Fibroblast of upper back skin (primary cell): Measurements from ENCODE around the gene AGBL4.
"Not testable (repeated sequence)": the region's sequence is repeated elsewhere in the genome, so short reads cannot be mapped to it uniquely, and the experiment has no call there.

Experiments
- DNase-seq: peaks from one replicate; pipeline ENCODE4 v3.0.0-alpha.2; 2013

The AGBL4 gene

DNA sequence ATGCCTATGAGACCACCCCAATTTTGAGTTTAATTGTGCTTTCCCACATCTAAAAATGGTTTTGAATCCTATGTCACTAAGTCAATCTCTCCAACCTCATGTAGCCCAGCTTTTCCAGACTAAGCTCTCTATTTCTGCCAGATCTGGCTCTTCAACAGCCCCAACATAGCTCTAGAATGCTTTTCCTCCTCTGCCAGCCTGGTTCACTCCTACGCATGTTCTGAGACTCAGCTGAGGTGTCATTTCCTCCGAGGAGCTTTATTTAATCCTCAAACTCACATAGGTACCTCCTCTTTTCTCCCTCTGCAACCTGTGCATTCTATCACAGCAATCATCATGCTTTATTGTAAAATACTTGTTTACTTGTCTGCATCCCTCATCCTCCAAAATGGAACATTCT lies 729.2 kb downstream of the AGBL4 start:
- DNase-seq, result no peak

DNA sequence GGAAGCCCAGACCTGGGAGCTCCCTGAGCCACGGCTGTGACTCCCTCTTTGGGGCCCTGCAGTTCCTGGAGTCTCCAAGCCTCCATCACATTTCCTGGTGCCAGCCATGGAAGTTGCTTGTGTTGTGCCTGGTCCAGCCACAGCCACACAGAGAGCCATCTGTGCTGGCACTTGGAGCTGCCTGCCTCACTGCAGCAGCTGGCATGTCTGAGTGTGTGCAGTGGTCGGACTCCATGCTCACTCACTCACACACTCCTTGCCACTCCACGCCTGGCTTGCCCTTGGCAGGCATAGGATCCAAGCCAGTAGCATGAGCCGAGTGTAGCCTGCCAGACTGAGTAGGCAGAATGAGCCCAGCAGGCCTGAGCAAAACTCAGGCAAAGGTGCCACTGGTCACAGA lies 730.7 kb downstream of the AGBL4 start:
- DNase-seq, result no peak

DNA sequence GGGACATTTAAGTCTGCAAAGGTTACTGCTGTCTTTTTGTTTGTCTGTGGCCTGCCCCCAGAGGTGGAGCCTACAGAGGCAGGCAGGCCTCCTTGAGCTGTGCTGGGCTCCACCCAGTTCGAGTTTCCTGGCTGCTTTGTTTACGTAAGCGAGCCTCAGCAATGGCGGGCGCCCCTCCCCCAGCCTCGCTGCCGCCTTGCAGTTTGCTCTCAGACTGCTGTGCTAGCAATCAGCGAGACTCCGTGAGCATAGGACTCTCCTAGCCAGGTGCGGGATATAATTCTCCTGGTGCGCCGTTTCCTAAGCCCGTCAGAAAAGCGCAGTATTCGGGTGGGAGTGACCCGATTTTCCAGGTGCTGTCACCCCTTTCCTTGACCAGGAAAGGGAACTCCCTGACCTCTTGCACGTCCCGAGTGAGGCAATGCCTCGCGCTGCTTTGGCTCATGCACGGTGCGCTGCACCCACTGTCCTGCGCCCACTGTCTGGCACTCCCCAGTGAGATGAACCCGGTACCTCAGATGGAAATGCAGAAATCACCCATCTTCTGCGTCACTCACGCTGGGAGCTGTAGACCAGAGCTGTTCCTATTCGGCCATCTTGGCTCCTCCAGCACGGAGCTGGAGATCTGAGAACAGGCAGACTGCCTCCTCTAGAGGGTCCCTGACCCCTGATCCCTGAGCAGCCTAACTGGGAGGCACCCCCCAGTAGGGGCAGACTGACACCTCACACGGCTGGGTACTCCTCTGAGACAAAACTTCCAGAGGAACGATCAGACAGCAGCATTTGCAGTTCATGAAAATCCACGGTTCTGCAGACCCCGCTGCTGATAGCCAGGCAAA lies 766.3 kb downstream of the AGBL4 start:
- not testable (repeated sequence) for DNase-seq

DNA sequence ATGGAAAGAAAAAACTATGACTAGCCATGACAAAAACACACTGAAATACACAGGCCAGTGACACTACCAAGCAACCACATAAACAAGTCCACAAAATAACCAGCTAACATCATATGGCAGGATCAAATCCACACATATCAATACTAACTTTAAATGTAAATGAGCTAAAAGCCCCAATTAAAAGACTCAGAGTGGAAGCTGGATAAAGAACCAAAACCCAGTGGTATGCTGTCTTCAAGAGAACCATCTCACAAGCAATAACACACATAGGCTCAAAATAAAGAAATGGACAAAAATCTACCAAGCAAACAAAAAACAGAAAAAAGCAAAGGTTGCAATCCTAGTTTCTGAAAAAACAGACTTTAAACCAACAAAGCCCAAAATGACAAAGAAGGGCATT lies 770.8 kb downstream of the AGBL4 start:
- no peak for DNase-seq

DNA sequence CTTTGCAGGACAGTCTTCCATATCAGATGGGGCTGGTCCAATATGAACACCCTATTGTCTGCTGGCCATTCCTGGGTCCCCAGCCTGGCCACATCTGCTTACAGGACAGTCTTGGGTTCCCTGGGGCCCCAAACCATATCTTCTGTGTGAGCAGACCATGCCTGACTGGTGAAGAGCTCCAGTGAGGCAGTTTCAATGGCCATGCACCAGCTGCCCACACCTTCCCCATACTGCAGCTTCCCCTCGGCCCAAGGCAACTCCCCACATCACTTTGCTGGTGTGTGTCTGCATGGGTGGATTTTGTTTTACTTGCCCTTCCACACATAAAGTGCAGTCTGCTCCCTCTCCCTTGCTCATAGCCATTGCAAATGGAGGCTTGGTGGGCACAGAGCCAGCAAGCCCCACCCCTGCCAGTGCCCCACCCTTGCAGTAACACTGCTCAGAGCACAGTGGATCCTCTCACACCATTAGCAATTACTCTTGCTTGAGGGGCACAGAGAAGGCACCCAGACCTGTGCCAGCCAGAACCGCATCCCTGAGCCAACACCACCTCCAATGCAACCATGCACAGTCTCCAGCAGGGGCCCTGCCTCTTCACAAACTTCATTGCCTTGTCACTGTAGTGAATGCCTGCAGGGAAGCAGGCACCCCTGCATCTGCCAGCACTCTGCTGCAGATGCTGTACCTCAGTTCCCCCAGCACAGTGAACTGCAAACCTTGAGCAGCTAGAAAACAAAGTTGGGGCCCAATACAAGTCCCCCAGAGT lies 772.6 kb downstream of the AGBL4 start:
- no peak for DNase-seq

DNA sequence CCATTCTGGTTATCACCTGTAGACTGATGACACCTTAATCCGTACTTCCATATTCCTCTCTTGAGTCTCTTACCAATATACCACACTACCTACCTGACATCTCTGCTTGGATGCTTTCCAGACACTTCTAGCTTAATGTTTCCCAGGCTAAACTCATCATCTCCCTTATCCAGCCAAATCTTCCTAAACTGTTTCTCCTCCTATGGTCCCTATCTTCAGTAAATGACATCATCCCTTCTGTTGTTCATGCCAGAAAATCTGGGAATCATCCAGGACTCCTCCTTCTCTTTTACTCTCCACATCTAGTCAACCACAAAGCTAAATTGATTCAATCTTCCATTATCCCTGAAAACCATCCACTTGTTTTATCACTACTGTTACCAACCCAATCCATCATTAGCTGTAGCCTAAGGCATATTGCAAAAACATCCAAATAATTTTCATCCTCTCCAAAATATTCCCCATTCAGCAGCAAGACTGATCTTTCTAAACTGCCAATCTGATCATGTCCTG lies 783.0 kb downstream of the AGBL4 start:
- DNase-seq, result peak; percentile 1

DNA sequence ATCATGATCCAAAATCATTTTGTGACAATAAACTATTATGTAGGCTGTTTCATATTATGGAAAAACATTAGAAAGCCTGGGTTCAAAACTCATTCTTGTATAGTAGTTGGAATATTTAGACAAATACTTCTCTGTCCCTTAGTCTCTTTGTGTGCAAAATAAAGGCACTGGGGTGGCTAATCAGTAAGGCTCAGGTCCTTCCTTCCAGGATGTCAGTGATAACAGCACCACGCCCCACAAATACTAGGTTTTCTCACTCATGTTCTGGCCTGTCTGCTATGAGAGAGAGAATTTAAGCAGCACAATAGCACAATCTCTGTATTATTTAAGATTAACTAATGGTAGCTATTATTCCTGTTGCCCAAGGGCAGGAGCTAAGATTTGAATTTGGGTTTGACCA lies 788.8 kb downstream of the AGBL4 start:
- DNase-seq, result no peak

DNA sequence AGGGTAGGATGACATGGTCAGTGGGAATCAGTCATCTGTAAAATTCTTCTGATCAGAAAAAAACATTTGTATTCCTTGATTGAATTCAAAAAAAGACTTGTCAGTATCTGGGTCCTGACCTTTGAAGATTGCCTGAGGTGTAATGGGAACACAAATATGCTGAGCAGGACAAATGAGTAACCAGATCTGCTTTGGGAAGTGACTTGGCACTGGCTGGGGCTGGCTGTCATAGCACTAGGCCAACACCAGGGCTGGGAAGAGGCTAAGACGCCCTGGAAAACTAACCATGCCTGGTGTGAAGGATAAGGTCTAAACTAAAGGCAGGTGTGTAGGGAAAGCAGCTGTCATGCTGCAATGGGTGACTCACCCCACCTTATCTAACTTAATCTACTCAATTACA lies 794.2 kb downstream of the AGBL4 start:
- DNase-seq, result no peak

DNA sequence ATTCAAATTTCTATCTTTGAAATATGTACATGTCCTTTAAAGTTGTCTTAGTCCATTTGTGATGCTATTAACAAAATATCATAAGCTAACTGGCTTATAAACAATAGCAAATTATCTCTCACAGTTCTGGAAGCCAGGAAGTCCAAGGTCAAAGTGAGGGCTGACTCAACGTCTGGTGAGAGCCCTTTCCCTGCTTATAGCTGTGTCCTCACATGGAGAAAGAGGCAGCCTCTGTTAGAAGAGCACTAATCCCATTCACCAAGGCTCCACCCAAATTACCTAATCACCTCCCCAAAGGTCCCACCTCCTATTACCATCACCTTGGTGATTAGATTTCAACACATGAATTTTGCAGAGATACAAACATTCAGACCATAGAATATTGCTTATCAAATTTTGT lies 797.0 kb downstream of the AGBL4 start:
- DNase-seq, result no peak

DNA sequence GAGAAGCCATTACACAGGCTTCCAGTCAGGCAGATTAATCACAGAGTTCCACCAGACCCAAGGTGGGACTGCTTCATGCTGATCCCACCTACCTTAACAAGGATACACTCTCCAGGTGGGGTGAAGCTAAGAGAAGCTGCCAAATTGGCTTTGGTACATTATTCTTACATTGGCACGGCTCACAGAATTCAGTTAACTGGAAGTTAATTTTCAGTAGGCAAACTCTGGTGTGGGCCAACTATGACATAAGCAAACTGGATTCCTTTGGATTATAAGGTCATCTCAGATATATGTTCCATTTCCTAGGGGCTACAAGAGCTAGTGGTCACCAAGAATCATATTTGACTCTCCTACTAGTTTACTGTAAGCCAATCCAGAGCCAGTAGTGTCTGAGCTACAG lies 798.3 kb downstream of the AGBL4 start:
- DNase-seq, result no peak

DNA sequence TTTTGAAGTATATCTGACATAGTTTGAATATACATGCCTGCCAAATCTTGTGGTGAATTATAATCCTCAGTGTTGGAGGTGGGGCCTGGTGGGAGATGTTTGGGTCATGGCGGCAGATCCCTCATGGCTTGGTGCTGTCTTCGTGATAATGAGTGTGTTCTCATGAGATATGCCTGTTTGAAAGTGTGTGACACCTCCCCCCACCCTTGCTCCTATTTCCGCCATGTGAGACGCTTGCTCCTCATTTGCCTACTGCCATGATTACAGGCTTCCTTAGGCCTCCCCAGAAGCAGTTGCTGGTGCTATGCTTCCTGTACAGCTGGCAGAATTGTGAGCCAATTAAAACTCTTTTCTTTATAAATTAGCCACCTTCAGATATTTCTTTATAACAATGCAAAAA lies 810.5 kb downstream of the AGBL4 start:
- DNase-seq, result no peak

DNA sequence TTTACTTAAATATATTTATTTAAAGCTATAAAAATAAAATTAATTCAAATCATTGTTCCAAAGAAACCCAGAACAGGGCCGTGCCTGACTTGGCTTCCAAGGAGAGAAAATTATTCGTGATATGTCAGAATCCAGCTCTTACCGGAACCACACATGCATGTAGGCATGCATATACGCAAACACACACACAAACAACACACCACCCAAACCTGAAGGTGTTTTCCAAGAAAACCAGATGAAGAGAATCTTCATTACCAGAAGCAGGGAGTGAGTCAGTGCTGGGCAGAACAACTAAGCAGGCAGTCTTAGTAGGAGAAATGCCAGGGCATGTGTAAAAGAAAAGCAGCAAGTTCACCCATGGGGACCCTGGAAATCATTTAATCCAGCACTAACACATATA lies 815.0 kb downstream of the AGBL4 start:
- no peak for DNase-seq

DNA sequence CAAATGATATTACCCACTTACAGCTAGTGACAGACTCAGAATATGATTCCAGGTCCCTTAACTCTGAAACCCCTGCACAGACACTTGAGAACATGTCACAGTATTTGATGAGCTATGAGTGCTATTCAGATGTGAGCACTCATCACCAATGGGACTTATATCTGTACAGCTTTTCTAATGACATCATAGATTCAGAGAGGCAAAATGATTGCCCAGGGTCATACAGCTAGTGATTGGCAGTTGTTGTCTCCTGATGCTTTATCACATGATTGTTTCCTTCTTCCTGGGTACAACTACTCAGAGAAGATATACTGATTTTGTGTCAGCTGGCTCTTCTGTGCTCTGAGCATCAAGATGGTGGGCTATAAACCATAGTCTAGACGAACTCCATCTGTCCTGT lies 819.0 kb downstream of the AGBL4 start:
- no peak for DNase-seq

DNA sequence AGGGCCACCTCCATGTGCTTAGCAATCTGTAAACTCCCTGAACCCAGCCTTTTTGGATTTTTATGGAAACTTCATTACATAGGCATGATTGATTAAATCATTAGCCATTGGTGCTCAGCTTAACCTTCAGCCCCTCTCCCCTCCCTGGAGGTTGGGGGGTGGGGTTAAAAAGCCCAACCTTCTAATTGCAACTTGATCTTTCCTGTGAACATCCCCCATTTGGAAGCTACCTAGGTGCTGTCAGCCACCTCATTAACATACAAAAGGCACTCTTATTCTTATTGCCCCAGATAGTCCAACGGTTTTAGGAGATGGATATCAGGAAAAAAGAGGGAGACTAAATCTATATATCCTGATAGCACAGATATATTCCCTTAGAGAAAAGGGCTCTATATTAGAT lies 823.0 kb downstream of the AGBL4 start:
- DNase-seq, result no peak

DNA sequence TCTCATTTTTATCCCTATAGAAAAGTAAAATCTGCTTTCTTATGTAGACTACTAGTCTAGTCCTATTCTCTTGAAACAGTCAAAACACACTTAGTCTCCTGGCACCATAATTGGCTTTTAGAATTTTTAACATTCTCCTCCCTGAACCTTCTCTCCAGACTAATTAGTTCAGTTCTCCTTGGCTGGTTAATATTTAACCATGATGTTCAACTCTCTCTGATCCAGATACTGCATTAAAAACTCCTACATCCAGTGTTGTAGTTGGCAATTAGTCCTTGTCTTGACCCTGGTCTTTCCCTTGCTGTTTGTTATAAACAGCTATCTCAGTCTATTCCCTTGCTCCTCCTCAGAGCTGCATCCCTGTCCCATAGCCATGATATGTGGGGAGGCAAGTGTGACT lies 824.2 kb downstream of the AGBL4 start:
- no peak for DNase-seq

DNA sequence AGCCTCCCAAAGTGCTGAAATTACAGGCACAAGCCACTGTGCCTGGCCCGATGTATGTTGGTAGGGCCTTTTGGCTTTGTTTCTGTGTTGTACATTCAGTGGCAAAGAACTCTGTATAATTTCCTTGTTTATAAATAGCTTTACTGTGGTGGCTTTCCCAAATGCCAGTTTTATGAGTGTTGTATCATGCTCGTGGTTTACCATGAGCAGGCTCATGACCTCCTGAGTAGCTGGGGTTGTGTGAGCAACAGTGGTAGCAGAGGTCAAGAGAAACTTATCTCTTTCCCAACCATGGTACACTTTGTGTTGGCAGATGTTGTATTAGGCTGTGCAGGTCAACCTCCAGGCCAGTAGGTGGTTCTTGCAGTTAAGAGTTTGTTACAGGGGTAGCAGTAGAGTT lies 826.7 kb downstream of the AGBL4 start:
- DNase-seq, result peak; percentile 3

DNA sequence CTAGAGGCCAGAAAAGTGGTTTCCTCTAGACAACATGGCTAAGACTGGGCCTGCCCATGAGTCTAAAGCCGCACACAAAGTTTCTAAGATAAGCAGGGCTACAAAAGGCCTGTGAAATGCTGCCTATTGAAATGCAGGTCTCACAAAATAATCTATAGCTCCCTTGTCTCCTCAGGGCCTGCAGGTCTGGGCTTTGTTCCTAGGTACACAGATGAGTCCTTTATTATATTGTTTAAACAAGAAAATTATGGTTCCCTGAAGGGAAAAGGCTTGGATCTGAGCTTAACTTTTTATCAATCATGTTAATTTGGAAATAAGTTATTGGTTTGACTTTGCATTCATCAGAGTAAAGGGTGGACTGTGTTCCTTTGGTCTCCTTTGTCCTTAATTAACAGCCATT lies 833.6 kb downstream of the AGBL4 start:
- no peak for DNase-seq

DNA sequence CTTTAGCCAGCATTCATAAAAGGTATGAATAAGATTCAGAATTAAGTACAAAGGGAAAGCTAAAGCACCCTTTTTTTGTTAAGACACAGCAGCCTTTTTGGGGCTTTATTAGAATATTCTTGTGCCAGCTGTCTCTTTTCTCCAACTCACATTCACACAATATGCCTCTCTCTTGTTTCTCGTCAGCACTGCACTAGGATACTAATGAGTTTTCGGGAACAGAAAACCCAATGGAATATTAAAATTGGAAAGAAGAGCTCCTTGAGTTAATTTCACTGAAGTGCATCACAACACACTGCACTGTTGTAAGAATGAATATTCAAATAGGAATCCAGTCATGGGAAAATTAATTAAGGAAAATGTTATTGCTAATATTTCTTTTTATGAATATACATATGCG lies 836.7 kb downstream of the AGBL4 start:
- no peak for DNase-seq

DNA sequence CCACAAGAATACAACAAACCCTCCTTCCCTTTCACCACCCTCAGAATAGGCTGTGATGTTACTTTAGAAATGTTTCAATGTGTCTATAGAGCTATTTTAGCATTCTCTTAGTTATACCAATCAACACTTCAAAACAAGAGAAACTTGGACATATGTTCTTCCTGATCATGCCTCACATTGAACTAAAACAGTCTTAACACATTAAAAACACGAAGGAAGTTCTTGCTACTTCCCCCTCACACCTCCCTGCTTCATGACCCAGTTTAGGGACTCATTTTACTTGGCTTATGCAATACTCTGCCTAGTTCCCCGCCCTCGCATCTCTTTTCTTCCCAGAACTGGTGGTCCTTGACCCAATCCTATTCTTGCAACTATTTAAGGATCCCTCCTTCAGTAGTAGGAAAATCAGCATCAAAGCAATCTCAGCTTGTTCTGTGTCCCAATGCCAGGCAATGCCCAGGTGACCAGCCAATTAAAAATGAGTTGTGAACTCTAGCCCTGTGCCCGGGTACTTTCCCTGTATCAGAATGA lies 838.2 kb downstream of the AGBL4 start:
- DNase-seq, result no peak

DNA sequence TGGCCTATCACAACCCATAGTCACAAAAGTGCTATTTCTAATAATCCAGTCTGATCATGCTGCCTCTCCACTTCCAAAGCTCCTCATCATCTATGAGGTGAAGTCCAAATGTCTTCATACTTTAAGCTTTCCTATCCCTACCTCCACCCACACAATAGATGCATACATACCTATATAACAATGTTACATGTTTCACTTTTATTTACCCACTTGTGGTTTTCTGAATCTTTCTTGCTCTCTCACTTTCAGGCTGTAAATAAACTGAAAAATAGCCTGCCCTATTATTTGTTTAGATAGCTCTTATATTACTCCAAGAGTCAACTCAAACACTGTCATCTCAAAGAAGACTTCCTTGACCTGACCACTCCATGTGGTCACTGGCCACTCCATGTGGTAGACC lies 840.3 kb downstream of the AGBL4 start:
- DNase-seq, result no peak

DNA sequence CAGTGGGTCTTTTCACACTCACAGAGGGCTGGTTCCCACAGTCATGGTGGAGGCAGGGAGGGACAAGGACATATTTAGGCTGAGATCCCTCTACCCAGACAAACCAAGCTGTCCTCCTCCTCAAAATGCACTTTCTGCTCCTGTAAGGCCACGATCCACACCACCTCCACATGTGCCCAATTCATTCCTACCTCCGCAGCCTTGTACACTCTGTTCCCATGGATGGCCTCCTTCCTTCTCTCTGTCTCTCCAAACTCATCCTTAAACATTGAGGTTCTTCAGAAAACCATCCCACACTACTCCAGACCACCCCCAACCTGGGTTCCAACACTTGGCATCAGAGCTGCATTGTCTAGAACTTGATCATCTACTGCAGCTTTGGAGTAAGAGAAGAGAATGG lies 842.7 kb downstream of the AGBL4 start:
- no peak for DNase-seq

DNA sequence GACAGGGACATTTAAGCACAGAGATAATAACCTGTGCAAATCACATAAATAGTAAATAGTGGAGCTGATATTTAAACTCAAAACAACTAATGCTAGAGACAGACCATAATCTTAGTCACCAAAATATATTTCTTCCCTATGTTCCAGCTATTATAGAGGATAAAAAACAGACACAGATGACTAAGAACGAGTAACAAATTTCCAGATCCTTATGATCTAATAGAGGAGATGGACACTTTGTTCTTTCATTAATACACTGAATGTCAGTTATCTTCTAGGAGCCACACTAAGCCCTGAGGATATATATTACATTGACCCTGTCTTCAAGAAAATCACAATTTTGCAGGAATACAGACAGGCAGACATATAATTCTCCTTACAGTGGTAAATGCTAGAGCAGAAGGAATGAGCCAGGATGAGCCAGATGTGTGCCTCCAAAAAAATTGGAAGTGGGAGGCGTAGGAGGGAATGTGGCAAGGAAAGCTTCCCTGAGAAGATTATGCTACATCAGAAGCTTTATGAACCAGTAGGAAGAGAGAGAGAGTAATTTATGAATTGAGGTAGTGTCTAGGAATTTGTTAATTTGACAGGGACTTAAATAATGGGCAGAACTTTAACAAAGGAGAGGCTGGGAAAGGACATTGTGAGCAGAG lies 851.7 kb downstream of the AGBL4 start:
- peak; percentile 10 for DNase-seq

DNA sequence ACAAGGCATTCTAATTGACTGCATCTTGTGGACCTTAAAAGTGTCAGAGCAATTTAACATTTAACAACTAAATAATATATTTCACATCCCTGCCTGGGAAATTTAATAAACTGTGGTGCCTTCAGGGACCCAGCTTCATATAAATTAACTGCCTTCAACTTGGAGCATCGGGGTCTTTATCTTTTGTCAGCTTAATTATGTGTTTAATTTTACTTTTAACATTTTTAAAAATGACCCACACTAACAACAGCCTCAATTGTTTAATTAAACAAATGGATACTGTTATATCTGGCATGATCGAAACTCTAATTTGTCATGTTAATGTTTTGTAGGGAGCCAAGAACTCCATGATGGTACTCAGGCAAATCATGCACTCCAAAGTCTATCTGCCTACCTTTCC lies 857.7 kb downstream of the AGBL4 start:
- DNase-seq, result no peak

DNA sequence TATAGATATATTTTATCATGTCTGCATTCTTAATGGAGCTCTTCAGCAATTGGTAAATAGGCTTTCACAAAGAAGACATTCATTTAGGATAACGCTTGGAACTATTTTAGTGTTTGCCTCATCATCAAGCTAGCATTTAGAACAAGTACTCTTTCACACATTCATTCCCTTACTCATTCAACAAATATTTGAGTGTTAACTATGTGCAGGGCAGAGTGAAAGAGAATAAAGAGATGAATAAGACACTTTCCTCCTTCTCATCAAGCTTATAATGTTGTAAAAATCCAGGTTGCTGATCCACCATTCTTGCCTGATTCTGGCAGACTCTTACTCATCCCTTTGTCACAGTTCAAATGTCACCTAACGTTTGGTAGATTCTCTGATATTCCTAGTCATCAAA lies 860.7 kb downstream of the AGBL4 start:
- DNase-seq, result peak; percentile 65
